ENCODE data around the gene SLC1A4.

GRCh38 chr2:64988420-64989125 lies 626 bp upstream of the SLC1A4 start:
- TF ChIP-seq, protein P1, sequence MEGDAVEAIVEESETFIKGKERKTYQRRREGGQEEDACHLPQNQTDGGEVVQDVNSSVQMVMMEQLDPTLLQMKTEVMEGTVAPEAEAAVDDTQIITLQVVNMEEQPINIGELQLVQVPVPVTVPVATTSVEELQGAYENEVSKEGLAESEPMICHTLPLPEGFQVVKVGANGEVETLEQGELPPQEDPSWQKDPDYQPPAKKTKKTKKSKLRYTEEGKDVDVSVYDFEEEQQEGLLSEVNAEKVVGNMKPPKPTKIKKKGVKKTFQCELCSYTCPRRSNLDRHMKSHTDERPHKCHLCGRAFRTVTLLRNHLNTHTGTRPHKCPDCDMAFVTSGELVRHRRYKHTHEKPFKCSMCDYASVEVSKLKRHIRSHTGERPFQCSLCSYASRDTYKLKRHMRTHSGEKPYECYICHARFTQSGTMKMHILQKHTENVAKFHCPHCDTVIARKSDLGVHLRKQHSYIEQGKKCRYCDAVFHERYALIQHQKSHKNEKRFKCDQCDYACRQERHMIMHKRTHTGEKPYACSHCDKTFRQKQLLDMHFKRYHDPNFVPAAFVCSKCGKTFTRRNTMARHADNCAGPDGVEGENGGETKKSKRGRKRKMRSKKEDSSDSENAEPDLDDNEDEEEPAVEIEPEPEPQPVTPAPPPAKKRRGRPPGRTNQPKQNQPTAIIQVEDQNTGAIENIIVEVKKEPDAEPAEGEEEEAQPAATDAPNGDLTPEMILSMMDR (IDR thresholded peaks at IDR 0.05), result peak in 4 of 6 experiments; percentile 37 to 39 (median 38)
- TF ChIP-seq POLR2A (IDR thresholded peaks at IDR 0.05), result peak; percentile 7 to 32
